DND-41 (cell line): ENCODE measurements around the gene GALNTL6.

Experiments
- EZH2 ChIP-seq: IDR thresholded peaks from 3 replicates; pipeline ENCODE4 v1.6.1; 2012; ENCODE audit warnings: borderline replicate concordance, low read depth, mild to moderate bottlenecking, moderate library complexity, low read length, inconsistent platforms; ENCODE audit not compliant: severe bottlenecking
- TF ChIP-seq, protein P1 (sequence below): IDR thresholded peaks from 2 replicates; pipeline ENCODE4 v1.5.1; 2012; ENCODE audit warnings: borderline replicate concordance, low read length, moderate library complexity, mild to moderate bottlenecking; ENCODE audit not compliant: poor library complexity, severe bottlenecking; ENCODE audit errors: extremely low read depth

DNA sequence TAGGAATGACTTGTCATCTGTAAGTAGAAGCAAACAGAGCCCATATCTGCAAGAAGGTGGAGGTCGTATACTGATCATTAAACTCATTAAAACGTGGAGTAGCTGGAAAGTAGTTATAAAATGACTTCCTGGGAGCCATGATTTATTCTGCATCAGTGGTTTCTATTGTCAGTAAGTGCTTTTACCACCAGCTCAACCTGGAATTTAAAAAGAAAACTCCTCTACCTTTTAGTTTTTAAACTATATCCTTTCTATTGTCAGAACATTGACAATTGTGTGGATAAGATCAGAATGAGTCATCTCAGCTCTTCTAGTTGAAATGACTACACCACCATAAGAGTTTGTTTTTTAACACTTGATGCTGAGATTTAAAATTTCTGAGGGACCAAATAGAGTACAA lies 704.2 kb downstream of the GALNTL6 start:
- no peak for TF ChIP-seq EZH2
- TF ChIP-seq, protein P1, sequence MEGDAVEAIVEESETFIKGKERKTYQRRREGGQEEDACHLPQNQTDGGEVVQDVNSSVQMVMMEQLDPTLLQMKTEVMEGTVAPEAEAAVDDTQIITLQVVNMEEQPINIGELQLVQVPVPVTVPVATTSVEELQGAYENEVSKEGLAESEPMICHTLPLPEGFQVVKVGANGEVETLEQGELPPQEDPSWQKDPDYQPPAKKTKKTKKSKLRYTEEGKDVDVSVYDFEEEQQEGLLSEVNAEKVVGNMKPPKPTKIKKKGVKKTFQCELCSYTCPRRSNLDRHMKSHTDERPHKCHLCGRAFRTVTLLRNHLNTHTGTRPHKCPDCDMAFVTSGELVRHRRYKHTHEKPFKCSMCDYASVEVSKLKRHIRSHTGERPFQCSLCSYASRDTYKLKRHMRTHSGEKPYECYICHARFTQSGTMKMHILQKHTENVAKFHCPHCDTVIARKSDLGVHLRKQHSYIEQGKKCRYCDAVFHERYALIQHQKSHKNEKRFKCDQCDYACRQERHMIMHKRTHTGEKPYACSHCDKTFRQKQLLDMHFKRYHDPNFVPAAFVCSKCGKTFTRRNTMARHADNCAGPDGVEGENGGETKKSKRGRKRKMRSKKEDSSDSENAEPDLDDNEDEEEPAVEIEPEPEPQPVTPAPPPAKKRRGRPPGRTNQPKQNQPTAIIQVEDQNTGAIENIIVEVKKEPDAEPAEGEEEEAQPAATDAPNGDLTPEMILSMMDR, result no peak
